Panc1 (cell line): ENCODE measurements around the gene NLRC5.

ENCODE experiments used
- POLR2AphosphoS5 ChIP-seq: IDR thresholded peaks from 2 replicates; pipeline ENCODE4 v1.6.1; 2012; ENCODE audit warnings: mild to moderate bottlenecking, low read depth, low read length, moderate library complexity
- TF ChIP-seq, protein P1 (sequence below): fragments of 450-650 bp; IDR thresholded peaks from 2 replicates; pipeline ENCODE4 v1.5.1; 2017; ENCODE audit warnings: mild to moderate bottlenecking

DNA sequence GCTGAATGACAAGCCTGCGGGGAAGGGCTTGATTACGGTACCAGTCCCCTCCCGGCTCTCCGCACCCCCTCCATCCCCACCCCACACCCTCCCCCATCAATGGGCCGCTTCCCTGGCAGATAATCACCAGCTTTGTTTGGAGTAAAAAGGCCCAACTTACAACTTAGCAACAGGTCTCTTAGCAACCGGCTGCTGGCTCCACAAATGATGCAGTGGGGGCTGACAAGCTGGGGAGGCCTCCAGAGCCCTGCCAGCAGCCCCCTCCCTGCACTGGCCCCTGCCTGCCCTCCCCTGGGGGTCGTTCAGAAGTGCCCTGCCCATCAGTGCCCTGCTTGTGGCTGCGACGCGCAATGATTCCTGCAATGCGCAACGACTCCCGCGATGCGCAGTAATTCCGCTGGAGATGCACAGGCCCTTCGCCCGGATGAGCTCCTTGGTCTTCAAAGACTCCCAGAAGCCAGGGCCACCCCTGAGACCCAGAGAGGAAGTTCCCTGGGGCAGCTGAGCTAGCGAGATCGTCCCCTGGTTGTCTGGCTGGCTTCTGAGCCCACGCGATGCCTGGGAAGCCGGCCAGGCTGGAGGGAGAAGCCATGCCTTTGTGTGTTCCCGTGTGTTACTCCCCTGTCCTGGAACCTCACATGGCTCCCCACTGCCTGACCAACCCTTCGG, 126.3 kb downstream of the NLRC5 start:
- TF ChIP-seq, protein P1, sequence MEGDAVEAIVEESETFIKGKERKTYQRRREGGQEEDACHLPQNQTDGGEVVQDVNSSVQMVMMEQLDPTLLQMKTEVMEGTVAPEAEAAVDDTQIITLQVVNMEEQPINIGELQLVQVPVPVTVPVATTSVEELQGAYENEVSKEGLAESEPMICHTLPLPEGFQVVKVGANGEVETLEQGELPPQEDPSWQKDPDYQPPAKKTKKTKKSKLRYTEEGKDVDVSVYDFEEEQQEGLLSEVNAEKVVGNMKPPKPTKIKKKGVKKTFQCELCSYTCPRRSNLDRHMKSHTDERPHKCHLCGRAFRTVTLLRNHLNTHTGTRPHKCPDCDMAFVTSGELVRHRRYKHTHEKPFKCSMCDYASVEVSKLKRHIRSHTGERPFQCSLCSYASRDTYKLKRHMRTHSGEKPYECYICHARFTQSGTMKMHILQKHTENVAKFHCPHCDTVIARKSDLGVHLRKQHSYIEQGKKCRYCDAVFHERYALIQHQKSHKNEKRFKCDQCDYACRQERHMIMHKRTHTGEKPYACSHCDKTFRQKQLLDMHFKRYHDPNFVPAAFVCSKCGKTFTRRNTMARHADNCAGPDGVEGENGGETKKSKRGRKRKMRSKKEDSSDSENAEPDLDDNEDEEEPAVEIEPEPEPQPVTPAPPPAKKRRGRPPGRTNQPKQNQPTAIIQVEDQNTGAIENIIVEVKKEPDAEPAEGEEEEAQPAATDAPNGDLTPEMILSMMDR: no peak
- TF ChIP-seq POLR2AphosphoS5: no peak
